BJ (cell line): ENCODE data around the gene UGT1A3. TPM values are rescaled to one million over a fixed set of nuclear protein-coding genes. Genes with fewer than 3 reads are reported as not detected.

Experiments used
- CTCF ChIA-PET: fragments of 350-600 bp; formaldehyde crosslinking; extraction: SDS; loops from one replicate; lab custom pipeline; 2021; ENCODE audit warnings: antibody characterized with exemption, inconsistent platforms; lab: Yijun Ruan, JAX
- POLR2A ChIA-PET: fragments of 300-600 bp; sonication (Branson Sonifier 250); formaldehyde crosslinking; extraction: SDS; loops from one replicate; lab custom pipeline; 2021; ENCODE audit warnings: antibody characterized with exemption; lab: Charles Lee
- DNase-seq: peaks from one replicate; pipeline ENCODE4 v3.0.0-alpha.2; 2011; ENCODE audit warnings: low read depth
- H3K27me3 ChIP-seq: 2 replicates; pipeline ENCODE4 v1.6.0; 2011; ENCODE audit warnings: low read length; ENCODE audit not compliant: control insufficient read depth, insufficient read depth
- H3K36me3 ChIP-seq: 2 replicates; pipeline ENCODE4 v1.5.1; 2011; ENCODE audit warnings: low read length; ENCODE audit not compliant: control insufficient read depth, insufficient read depth
- H3K4me3 ChIP-seq: 2 replicates; pipeline ENCODE4 v1.5.1; 2011; ENCODE audit warnings: low read depth, mild to moderate bottlenecking, control low read depth, low read length
- CTCF ChIP-seq: IDR thresholded peaks from 2 replicates; pipeline ENCODE4 v1.5.1; 2011; ENCODE audit warnings: low read depth, mild to moderate bottlenecking, control low read depth, inconsistent platforms, low read length, moderate library complexity; ENCODE audit not compliant: insufficient read depth
- polyA plus RNA-seq: library from polyadenylated mRNA; depleted of rRNA; stranded (reverse); fragments of >200 nt; gene quantifications from 2 replicates; pipeline ENCODE4 v1.2.3, GENCODE V29; 2011

UGT1A3 gene
- polyA plus RNA-seq, 1 experiment = not detected

- CTCF ChIA-PET = no interaction called here
- no peak for TF ChIP-seq CTCF
- no peak for DNase-seq
- Histone ChIP-seq H3K36me3 (no peaks in the 10 kb centered on the region), H3K4me3 (no peak overlapping the region), H3K27me3 (no peaks in the 10 kb centered on the region)
- POLR2A ChIA-PET = no interaction called here
Measured at GRCh38 chr2:233686928-233687327, 41.9 kb upstream of the UGT1A3 start.

DNA sequence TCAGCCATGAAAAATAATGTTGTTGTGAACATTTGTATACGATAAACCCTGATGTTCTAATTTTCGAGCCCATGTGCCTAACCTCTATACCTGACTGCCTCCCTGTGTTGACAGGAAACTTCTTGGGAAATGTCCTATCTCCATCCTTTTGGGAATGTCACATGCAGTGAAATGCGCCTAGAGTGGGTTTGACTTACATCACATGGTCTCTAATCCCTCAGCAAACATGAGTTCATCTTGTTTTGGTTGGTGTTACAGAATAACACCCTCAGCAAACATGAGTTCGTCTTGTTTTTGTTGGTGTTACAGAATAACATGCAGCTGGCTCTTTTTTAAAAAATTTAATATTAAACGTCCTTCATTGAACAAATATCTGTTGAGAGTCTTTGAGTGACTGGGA, 40.5 kb upstream of the UGT1A3 start:
- DNase-seq = no peak
- Histone ChIP-seq H3K4me3 (no peak overlapping the region), H3K36me3 (no peaks in the 10 kb centered on the region), H3K27me3 (no peaks in the 10 kb centered on the region)
- CTCF ChIA-PET = no interaction called here
- TF ChIP-seq CTCF = no peak
- POLR2A ChIA-PET = no interaction called here

GRCh38 chr2:233689031-233689430, 39.8 kb upstream of the UGT1A3 start:
- no peak overlapping the region for H3K4me3 ChIP-seq
- no peaks in the 10 kb centered on the region for H3K36me3 ChIP-seq
- no peaks in the 10 kb centered on the region for H3K27me3 ChIP-seq
- ChIA-PET CTCF (no interaction called here), POLR2A (no interaction called here)
- no peak for TF ChIP-seq CTCF
- DNase-seq = no peak

- no peak for DNase-seq
- no peaks in the 10 kb centered on the region for H3K27me3 ChIP-seq
- no peak overlapping the region for H3K4me3 ChIP-seq
- CTCF ChIA-PET = no interaction called here
- no peak for TF ChIP-seq CTCF
- POLR2A ChIA-PET = no interaction called here
- no peaks in the 10 kb centered on the region for H3K36me3 ChIP-seq
Measured at GRCh38 chr2:233689501-233689900, 39.3 kb upstream of the UGT1A3 start.

DNA sequence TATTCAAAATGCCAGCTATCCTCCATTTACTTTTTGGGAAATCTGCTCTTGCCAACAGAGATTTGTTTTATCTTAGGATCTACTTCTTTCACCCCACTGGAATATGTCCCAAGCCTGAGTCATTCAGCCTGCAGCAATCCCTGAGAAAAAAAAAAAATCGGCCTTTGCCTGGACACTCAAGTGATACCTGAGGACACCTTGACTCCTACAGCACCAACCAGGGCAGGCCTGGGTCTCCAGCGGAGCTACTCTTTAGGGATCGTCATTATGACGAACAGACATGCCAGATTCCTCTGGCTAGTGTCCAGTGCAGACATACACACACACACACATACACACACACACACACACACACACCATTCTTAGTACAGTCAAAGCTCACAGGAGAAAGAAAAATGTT, 38.4 kb upstream of the UGT1A3 start:
- ChIA-PET CTCF (interaction anchor here (1.8 kb wide), 1 partner anchor 10 kb away, joined by 6 read pairs; no protein-coding TSS in a partner anchor), POLR2A (no interaction called here)
- no peak for DNase-seq
- Histone ChIP-seq H3K27me3 (no peaks in the 10 kb centered on the region), H3K4me3 (no peak overlapping the region), H3K36me3 (no peaks in the 10 kb centered on the region)
- TF ChIP-seq CTCF = no peak
